ENCODE measurements around the gene KCNJ1.

Gene KCNJ1

DNA sequence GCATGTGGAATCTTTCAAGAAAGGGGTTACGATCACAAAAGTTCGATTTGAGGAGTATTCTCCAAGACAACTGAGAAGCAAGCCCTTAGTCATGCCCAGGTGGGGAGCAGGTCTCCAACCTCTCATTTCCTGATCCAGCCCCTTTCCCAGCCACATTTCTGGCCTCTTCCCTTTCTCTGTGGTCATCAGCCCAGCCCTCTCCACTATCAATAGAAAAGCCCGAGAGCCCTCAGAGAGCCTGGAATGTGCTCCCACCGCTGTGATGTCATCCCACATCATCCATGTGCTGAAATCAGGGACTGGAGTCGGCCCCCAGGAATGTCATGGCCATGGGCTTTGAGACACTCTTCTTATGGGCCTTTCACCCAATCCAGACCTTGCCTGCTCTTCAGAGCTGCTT, 62.6 kb downstream of the KCNJ1 start:
- Histone ChIP-seq H3K36me3 (ENCODE audit: insufficient read depth) (no peaks in the 10 kb centered on the region), H3K79me2 (ENCODE audit: insufficient read depth, low read depth) (no peaks in the 10 kb centered on the region), H3K27ac (no peak overlapping the region), H4K20me1 (ENCODE audit: insufficient read depth) (no peaks in the 10 kb centered on the region), H3K4me3 (IDR thresholded peaks at IDR 0.05; ENCODE audit: insufficient read depth, low read depth, low read length) (no peak overlapping the region), H3K27me3 (ENCODE audit: insufficient read depth, low read depth) (no peaks in the 10 kb centered on the region), H3K4me2 (no peak overlapping the region), H3K4me1 (ENCODE audit: low read depth, poor library complexity, severe bottlenecking) (no peaks in the 10 kb centered on the region), H3K9ac (no peak overlapping the region), H2AFZ (ENCODE audit: low read depth) (no peak overlapping the region)
- TF ChIP-seq, protein P1, sequence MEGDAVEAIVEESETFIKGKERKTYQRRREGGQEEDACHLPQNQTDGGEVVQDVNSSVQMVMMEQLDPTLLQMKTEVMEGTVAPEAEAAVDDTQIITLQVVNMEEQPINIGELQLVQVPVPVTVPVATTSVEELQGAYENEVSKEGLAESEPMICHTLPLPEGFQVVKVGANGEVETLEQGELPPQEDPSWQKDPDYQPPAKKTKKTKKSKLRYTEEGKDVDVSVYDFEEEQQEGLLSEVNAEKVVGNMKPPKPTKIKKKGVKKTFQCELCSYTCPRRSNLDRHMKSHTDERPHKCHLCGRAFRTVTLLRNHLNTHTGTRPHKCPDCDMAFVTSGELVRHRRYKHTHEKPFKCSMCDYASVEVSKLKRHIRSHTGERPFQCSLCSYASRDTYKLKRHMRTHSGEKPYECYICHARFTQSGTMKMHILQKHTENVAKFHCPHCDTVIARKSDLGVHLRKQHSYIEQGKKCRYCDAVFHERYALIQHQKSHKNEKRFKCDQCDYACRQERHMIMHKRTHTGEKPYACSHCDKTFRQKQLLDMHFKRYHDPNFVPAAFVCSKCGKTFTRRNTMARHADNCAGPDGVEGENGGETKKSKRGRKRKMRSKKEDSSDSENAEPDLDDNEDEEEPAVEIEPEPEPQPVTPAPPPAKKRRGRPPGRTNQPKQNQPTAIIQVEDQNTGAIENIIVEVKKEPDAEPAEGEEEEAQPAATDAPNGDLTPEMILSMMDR (conservative IDR thresholded peaks at IDR 0.05; ENCODE audit: low read depth, low read length): no peak

DNA sequence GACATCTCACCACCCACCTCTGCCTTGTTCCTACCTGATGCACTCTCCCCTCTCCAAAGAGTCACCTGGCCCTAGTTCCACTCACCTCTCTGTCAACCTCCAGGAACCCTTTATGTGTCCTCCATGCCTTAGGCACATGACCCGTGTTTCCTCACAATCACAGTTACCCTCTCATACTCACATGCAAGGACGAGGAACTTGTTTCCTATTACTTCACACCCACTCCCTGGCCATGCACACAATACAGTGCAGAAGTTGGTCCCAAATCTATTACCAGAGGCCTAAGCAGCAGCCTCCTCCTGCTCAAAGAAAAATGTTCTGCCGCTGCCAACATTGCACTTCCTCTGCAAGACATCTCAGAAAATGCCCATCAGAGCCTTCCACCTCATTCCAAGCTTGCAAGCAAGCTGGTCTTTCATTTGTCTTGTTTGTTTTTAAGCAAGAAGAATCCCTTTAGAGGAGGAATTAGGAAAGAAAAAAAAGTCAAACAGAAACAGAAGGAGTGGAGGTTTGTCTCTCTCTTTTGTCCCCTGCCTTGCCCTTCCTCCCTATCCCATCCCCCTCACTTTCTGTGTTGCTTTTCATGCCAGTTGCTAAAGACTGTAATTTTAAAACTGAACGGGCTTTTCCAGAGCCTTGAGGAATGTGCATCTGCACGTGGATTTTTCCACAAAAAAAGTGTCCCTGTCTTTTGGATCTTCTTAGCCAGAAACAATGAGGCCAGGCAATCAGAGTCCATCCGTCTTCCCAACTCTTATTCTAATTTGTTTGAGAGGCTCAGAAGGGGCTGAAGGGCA, 63.4 kb downstream of the KCNJ1 start:
- TF ChIP-seq, protein P1 (conservative IDR thresholded peaks at IDR 0.05; ENCODE audit: low read depth, low read length): no peak
- H2AFZ ChIP-seq (ENCODE audit: low read depth): no peak overlapping the region
- no peaks in the 10 kb centered on the region for H4K20me1 ChIP-seq (ENCODE audit: insufficient read depth)
- no peaks in the 10 kb centered on the region for H3K79me2 ChIP-seq (ENCODE audit: insufficient read depth, low read depth)
- H3K36me3 ChIP-seq (ENCODE audit: insufficient read depth): no peaks in the 10 kb centered on the region
- H3K27me3 ChIP-seq (ENCODE audit: insufficient read depth, low read depth): no peaks in the 10 kb centered on the region
- H3K4me1 ChIP-seq (ENCODE audit: low read depth, poor library complexity, severe bottlenecking): no peaks in the 10 kb centered on the region
- H3K4me3 ChIP-seq (IDR thresholded peaks at IDR 0.05; ENCODE audit: insufficient read depth, low read depth, low read length): no peak overlapping the region
- no peak overlapping the region for H3K27ac ChIP-seq
- no peak overlapping the region for H3K4me2 ChIP-seq
- no peak overlapping the region for H3K9ac ChIP-seq

DNA sequence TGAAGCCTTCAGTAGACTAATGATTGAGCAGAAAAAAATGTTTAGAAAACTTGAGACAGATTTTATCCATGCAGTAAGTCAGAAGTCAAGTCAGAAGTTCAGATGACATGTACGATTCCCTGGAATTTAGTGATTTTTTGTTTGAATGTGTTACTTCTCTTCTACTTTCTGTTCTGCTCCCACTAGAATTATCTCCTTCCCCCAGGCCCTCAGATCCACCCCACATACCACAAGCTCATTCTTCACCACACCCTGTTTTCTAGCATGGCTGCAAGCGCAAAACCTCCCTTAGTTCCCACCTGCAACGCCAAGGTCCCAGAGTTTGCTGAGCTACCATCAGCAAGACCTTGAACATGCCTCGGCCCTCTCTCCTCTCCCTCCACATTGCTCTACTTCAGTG, 64.1 kb downstream of the KCNJ1 start:
- H3K4me1 ChIP-seq (ENCODE audit: low read depth, poor library complexity, severe bottlenecking): no peaks in the 10 kb centered on the region
- TF ChIP-seq, protein P1 (conservative IDR thresholded peaks at IDR 0.05; ENCODE audit: low read depth, low read length): no peak
- H3K4me2 ChIP-seq: no peak overlapping the region
- H3K36me3 ChIP-seq (ENCODE audit: insufficient read depth): no peaks in the 10 kb centered on the region
- H4K20me1 ChIP-seq (ENCODE audit: insufficient read depth): no peaks in the 10 kb centered on the region
- no peak overlapping the region for H3K27ac ChIP-seq
- no peaks in the 10 kb centered on the region for H3K27me3 ChIP-seq (ENCODE audit: insufficient read depth, low read depth)
- H3K79me2 ChIP-seq (ENCODE audit: insufficient read depth, low read depth): no peaks in the 10 kb centered on the region
- H3K4me3 ChIP-seq (IDR thresholded peaks at IDR 0.05; ENCODE audit: insufficient read depth, low read depth, low read length): no peak overlapping the region
- H3K9ac ChIP-seq: no peak overlapping the region
- H2AFZ ChIP-seq (ENCODE audit: low read depth): no peak overlapping the region

DNA sequence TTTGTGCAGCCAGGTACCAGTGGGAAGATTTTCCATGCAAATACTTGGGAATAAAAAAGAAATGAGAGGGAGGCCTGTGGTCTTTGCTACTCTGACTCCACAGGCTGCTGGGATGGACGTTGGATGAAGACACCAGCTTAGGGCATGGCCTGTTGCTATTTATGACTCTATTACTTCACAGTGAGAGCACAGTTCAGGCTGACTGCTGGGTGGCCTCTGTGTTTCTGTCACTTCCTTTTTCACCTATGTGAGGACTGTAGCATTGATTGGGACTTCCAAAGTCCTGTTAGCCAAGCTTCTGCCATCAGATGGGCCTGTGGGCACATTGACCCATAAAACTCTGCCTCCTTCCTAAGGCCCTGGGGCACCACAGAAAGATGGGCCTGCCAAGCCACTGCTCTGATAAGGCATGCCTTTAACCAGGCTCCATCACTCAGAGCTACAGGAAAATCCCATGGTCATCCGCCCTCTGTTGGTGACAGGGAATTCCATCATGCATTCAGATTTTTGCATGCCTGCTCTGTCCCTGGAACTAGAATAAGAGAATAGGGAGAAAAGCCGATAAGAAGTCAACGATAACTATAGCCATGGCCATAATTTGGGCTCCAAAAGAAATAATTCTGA, 64.6 kb downstream of the KCNJ1 start:
- no peak overlapping the region for H3K4me3 ChIP-seq (IDR thresholded peaks at IDR 0.05; ENCODE audit: insufficient read depth, low read depth, low read length)
- no peaks in the 10 kb centered on the region for H3K79me2 ChIP-seq (ENCODE audit: insufficient read depth, low read depth)
- no peaks in the 10 kb centered on the region for H3K27me3 ChIP-seq (ENCODE audit: insufficient read depth, low read depth)
- no peak overlapping the region for H3K9ac ChIP-seq
- no peak overlapping the region for H3K4me2 ChIP-seq
- TF ChIP-seq, protein P1 (conservative IDR thresholded peaks at IDR 0.05; ENCODE audit: low read depth, low read length): no peak
- H3K27ac ChIP-seq: no peak overlapping the region
- H3K36me3 ChIP-seq (ENCODE audit: insufficient read depth): no peaks in the 10 kb centered on the region
- H3K4me1 ChIP-seq (ENCODE audit: low read depth, poor library complexity, severe bottlenecking): no peaks in the 10 kb centered on the region
- no peak overlapping the region for H2AFZ ChIP-seq (ENCODE audit: low read depth)
- H4K20me1 ChIP-seq (ENCODE audit: insufficient read depth): no peaks in the 10 kb centered on the region
